HCT116 (cell line): ENCODE results near the gene KRTAP12-4. TPM values are rescaled to one million over a fixed set of nuclear protein-coding genes. Genes with fewer than 3 reads are reported as not detected.

Source experiments
- ATAC-seq: fragments of 200-7000 bp; cut with Tn5 transposase; 2 replicates; pipeline ENCODE4 v1.9.1; 2020; ENCODE audit warnings: mild to moderate bottlenecking, moderate library complexity
- BruUV-seq: library from RNA; stranded (reverse); fragments of 400-500 nt; replicated peaks from 2 replicates; lab custom pipeline; 2021; lab: Mats Ljungman, UMichigan
- CTCF ChIA-PET: fragments of 300-600 bp; sonication (Branson Sonifier 250); formaldehyde crosslinking; loops from one replicate; lab custom pipeline; 2021; ENCODE audit warnings: antibody characterized with exemption; lab: Charles Lee
- POLR2A ChIA-PET: fragments of 300-600, 350-600 bp; sonication (Branson Sonifier 250); formaldehyde crosslinking; loops from one replicate; lab custom pipeline; 2021; ENCODE audit warnings: antibody characterized with exemption; lab: Charles Lee
- RAD21 ChIA-PET, 2 experiments: fragments of 300-600 bp; sonication (Branson Sonifier 250); formaldehyde crosslinking; loops; one replicate each; lab custom pipeline; 2023; ENCODE audit warnings: low total read pairs in 2 of 2; ENCODE audit not compliant: uncharacterized antibody in 2 of 2, unreplicated experiment in 2 of 2, low non-redundant PET in 1 of 2; lab: Charles Lee
- DNase-seq: peaks from one replicate; pipeline ENCODE4 v3.0.0-alpha.2; 2010; ENCODE audit warnings: low read depth, low spot score
- H2AFZ ChIP-seq: fragments of 200-600 bp; shearing (Covaris generic), sonication (generic); 2 replicates; pipeline ENCODE4 v1.6.1; 2017; ENCODE audit warnings: low read depth, mixed run types, mixed read lengths, antibody characterized with exemption, low read length; ENCODE audit not compliant: poor library complexity, severe bottlenecking
- H3K27ac ChIP-seq: 2 replicates; pipeline ENCODE4 v1.5.1; 2012; ENCODE audit warnings: low read depth, low read length
- H3K27me3 ChIP-seq: fragments of 200-600 bp; sonication (generic); 2 replicates; pipeline ENCODE4 v1.6.1; 2016; ENCODE audit warnings: mixed run types, low read length, mixed read lengths; ENCODE audit not compliant: insufficient read depth
- H3K36me3 ChIP-seq, 2 experiments: fragments of 200-500 bp in 1 of 2; fragments of 200-600 bp in 1 of 2; sonication (Bioruptor generic) in 1 of 2; sonication (generic) in 1 of 2; 2 replicates each; pipeline versions ENCODE4 v1.5.1 to v1.6.1; 2014 to 2016; ENCODE audit warnings: low read length in 2 of 2, inconsistent platforms in 1 of 2, mixed read lengths in 1 of 2, mixed run types in 1 of 2; ENCODE audit not compliant: insufficient read depth in 2 of 2, control insufficient read depth in 1 of 2
- H3K4me1 ChIP-seq, 2 experiments: fragments of 200-600 bp in 1 of 2; sonication (generic) in 1 of 2; 2 replicates each; pipeline versions ENCODE4 v1.5.1 to v1.6.1; 2012 to 2017; ENCODE audit warnings: low read length in 2 of 2, inconsistent platforms in 1 of 2, mild to moderate bottlenecking in 1 of 2, mixed read lengths in 1 of 2, mixed run types in 1 of 2, moderate library complexity in 1 of 2; ENCODE audit not compliant: insufficient read depth in 2 of 2, control insufficient read depth in 1 of 2
- H3K4me2 ChIP-seq: fragments of 200-600 bp; sonication (generic); 2 replicates; pipeline ENCODE4 v1.6.1; 2017; ENCODE audit warnings: mixed run types, low read length, mixed read lengths
- H3K4me3 ChIP-seq, 2 experiments: fragments of 200-600 bp in 1 of 2; sonication (generic) in 1 of 2; replicated peaks in 1 of 2; 2 replicates each; pipeline ENCODE4 v1.5.1; 2011 to 2016; ENCODE audit warnings: low read length in 2 of 2, control low read depth in 1 of 2, low read depth in 1 of 2, mild to moderate bottlenecking in 1 of 2, mixed read lengths in 1 of 2, mixed run types in 1 of 2
- H3K79me2 ChIP-seq: fragments of 200-600 bp; sonication (generic); 2 replicates; pipeline ENCODE4 v1.6.1; 2017; ENCODE audit warnings: mild to moderate bottlenecking, mixed run types, low read length, moderate library complexity, mixed read lengths; ENCODE audit not compliant: insufficient read depth
- H3K9ac ChIP-seq: fragments of 200-600 bp; sonication (generic); 2 replicates; pipeline ENCODE4 v1.6.1; 2016; ENCODE audit warnings: low read length, mixed read lengths
- H3K9me2 ChIP-seq: fragments of 200-600 bp; sonication (generic), shearing (Covaris generic); 2 replicates; pipeline ENCODE4 v1.6.1; 2017; ENCODE audit warnings: mixed run types, mild to moderate bottlenecking, moderate library complexity; ENCODE audit not compliant: insufficient read depth
- H3K9me3 ChIP-seq, 2 experiments: fragments of 200-500 bp in 1 of 2; fragments of 200-600 bp in 1 of 2; sonication (Bioruptor generic) in 1 of 2; sonication (generic) in 1 of 2; 2 replicates each; pipeline ENCODE4 v1.6.1; 2014 to 2017; ENCODE audit warnings: low read length in 2 of 2, mixed read lengths in 2 of 2, inconsistent platforms in 1 of 2, low read depth in 1 of 2, mild to moderate bottlenecking in 1 of 2, mixed run types in 1 of 2, moderate library complexity in 1 of 2; ENCODE audit not compliant: control insufficient read depth in 1 of 2, insufficient read depth in 1 of 2
- H4K20me1 ChIP-seq: fragments of 200-600 bp; sonication (generic), shearing (Covaris generic); 2 replicates; pipeline ENCODE4 v1.6.1; 2017; ENCODE audit warnings: mixed run types, mild to moderate bottlenecking, moderate library complexity; ENCODE audit not compliant: insufficient read depth
- CEBPB ChIP-seq: IDR thresholded peaks from 2 replicates; pipeline ENCODE4 v1.6.1; 2012; ENCODE audit warnings: low read depth
- CTCF ChIP-seq, 3 experiments: fragments of 200-600 bp in 1 of 3; sonication (generic) in 1 of 3; IDR thresholded peaks in 2 of 3; conservative IDR thresholded peaks in 1 of 3; 2 replicates each; pipeline ENCODE4 v1.5.1; 2012 to 2017; ENCODE audit warnings: low read depth in 2 of 3, low read length in 2 of 3, antibody characterized with exemption in 1 of 3, borderline replicate concordance in 1 of 3, control low read depth in 1 of 3, mild to moderate bottlenecking in 1 of 3, mixed read lengths in 1 of 3, mixed run types in 1 of 3, moderate library complexity in 1 of 3; ENCODE audit not compliant: insufficient read depth in 1 of 3
- EGR1 ChIP-seq: IDR thresholded peaks from 2 replicates; pipeline ENCODE4 v1.6.1; 2012; ENCODE audit warnings: low read depth
- FOSL1 ChIP-seq: IDR thresholded peaks from 2 replicates; pipeline ENCODE4 v1.6.1; 2012; ENCODE audit warnings: low read depth
- JUND ChIP-seq: IDR thresholded peaks from 2 replicates; pipeline ENCODE4 v1.6.1; 2012
- POLR2A ChIP-seq: IDR thresholded peaks from 2 replicates; pipeline ENCODE4 v1.7.0; 2011; ENCODE audit warnings: borderline replicate concordance; ENCODE audit not compliant: insufficient read depth, insufficient read length; ENCODE audit errors: extremely low read depth
- SP1 ChIP-seq: IDR thresholded peaks from 2 replicates; pipeline ENCODE4 v1.6.1; 2012; ENCODE audit warnings: low read depth
- SRF ChIP-seq: IDR thresholded peaks from 2 replicates; pipeline ENCODE4 v1.6.1; 2012; ENCODE audit warnings: low read depth
- TCF7L2 ChIP-seq: IDR thresholded peaks from 2 replicates; pipeline ENCODE4 v1.7.0; 2011; ENCODE audit warnings: borderline replicate concordance, inconsistent platforms; ENCODE audit not compliant: insufficient read depth, insufficient read length; ENCODE audit errors: extremely low read depth
- YY1 ChIP-seq: IDR thresholded peaks from 2 replicates; pipeline ENCODE4 v1.6.1; 2011; ENCODE audit warnings: low read length, low read depth, moderate library complexity, mild to moderate bottlenecking; ENCODE audit not compliant: insufficient replicate concordance; ENCODE audit errors: extremely low read depth
- ZBTB33 ChIP-seq: IDR thresholded peaks from 2 replicates; pipeline ENCODE4 v1.6.1; 2011; ENCODE audit warnings: mild to moderate bottlenecking, low read length, moderate library complexity; ENCODE audit not compliant: insufficient replicate concordance; ENCODE audit errors: extremely low read depth
- ZFX ChIP-seq: fragments of 450-650 bp; IDR thresholded peaks from 2 replicates; pipeline ENCODE4 v1.6.1; 2017
- intact Hi-C: fragments of 100-400 bp; cut with micrococcal nuclease; formaldehyde crosslinking; loops from 2 replicates; pipeline ENCODE4 v1.10.0; 2022
- total RNA-seq: library from RNA; stranded (reverse); gene quantifications from one replicate; pipeline ENCODE4 v1.2.1, GENCODE V29; 2021; ENCODE audit not compliant: unreplicated experiment

Gene KRTAP12-4
- total RNA-seq, 1 experiment from 2014 or later, result not detected

GRCh38 chr21:44701541-44701940 lies 47.1 kb upstream of the KRTAP12-4 start:
- H3K27me3 ChIP-seq, result peaks cover 10% of the 10 kb centered on the region; the same call in 1 of the 2 replicates
- RAD21 ChIA-PET, result no interaction called here
- no TSS peak for BruUV-seq
- no peaks in the 10 kb centered on the region for H4K20me1 ChIP-seq
- POLR2A ChIA-PET, result no interaction called here
- H3K27ac ChIP-seq, result no peak overlapping the region
- no peaks in the 10 kb centered on the region for H3K4me1 ChIP-seq
- intact Hi-C loops, result no loop called here
- no peak overlapping the region for H2AFZ ChIP-seq
- H3K4me3 ChIP-seq, result no peak overlapping the region
- CTCF ChIA-PET, result interaction anchor here (1.0 kb wide), 1 partner anchor 41 kb away, joined by 3 read pairs; no protein-coding TSS in a partner anchor
- H3K36me3 ChIP-seq, result no peaks in the 10 kb centered on the region
- DNase-seq, result no peak
- H3K9me3 ChIP-seq, result no peaks in the 10 kb centered on the region
- no peaks in the 10 kb centered on the region for H3K9me2 ChIP-seq
- H3K79me2 ChIP-seq, result no peaks in the 10 kb centered on the region
- TF ChIP-seq CTCF (IDR thresholded peaks at IDR 0.05 in 2 of 3, conservative IDR thresholded peaks at IDR 0.05 in 1 of 3; ENCODE audit: borderline replicate concordance in 1 of 3, insufficient read depth in 1 of 3, low read depth in 2 of 3, low read length in 2 of 3), result no peak
- no peak for TF ChIP-seq SRF
- no peak overlapping the region for H3K9ac ChIP-seq
- ATAC-seq, result no peak
- H3K4me2 ChIP-seq, result no peak overlapping the region

- no peak for DNase-seq
- no peak overlapping the region for H3K4me2 ChIP-seq
- H3K9me2 ChIP-seq, result no peaks in the 10 kb centered on the region
- H3K9ac ChIP-seq, result no peak overlapping the region
- BruUV-seq, result no TSS peak
- no peaks in the 10 kb centered on the region for H3K9me3 ChIP-seq
- no peaks in the 10 kb centered on the region for H3K79me2 ChIP-seq
- intact Hi-C loops, result no loop called here
- no peaks in the 10 kb centered on the region for H3K36me3 ChIP-seq
- ChIA-PET POLR2A (no interaction called here), RAD21 (no interaction called here), CTCF (interaction anchor here (1.0 kb wide), 1 partner anchor 42 kb away, joined by 3 read pairs; no protein-coding TSS in a partner anchor)
- no peak for ATAC-seq
- H3K27ac ChIP-seq, result no peak overlapping the region
- H4K20me1 ChIP-seq, result no peaks in the 10 kb centered on the region
- no peak overlapping the region for H2AFZ ChIP-seq
- H3K4me3 ChIP-seq, result no peak overlapping the region
- H3K27me3 ChIP-seq, result peaks cover 10% of the 10 kb centered on the region; the same call in 1 of the 2 replicates
- H3K4me1 ChIP-seq, result no peaks in the 10 kb centered on the region
- TF ChIP-seq ZBTB33 (no peak), EGR1 (no peak), POLR2A (no peak), FOSL1 (no peak), SP1 (no peak), YY1 (no peak), CEBPB (no peak), SRF (no peak), ZFX (no peak), TCF7L2 (no peak), CTCF (IDR thresholded peaks at IDR 0.05 in 2 of 3, conservative IDR thresholded peaks at IDR 0.05 in 1 of 3; ENCODE audit: borderline replicate concordance in 1 of 3, insufficient read depth in 1 of 3, low read depth in 2 of 3, low read length in 2 of 3) (no peak), JUND (no peak)
Observed at GRCh38 chr21:44701023-44701400, 46.6 kb upstream of the KRTAP12-4 start.
